Activated CD4-positive, alpha-beta T cell treated with anti-CD3 and anti-CD28 coated beads, Interleukin-2, amount 50 U/mL, for 16 hours (primary cell): ENCODE results near the gene RBM38.

Source experiments
- DNase-seq: peaks from one replicate; pipeline ENCODE4 v3.0.0-alpha.2; 2020

RBM38 gene

GRCh38 chr20:57439993-57440392 is 48.8 kb downstream of the RBM38 start:
- no peak for DNase-seq

GRCh38 chr20:57440678-57441509 is 49.7 kb downstream of the RBM38 start:
- no peak for DNase-seq

- no peak for DNase-seq
These were observed 50.4 kb downstream of the RBM38 start for GRCh38 chr20:57441510-57442154.

- DNase-seq = no peak
These were observed 51.1 kb downstream of the RBM38 start for GRCh38 chr20:57442158-57442887.

GRCh38 chr20:57442888-57443239 is 51.7 kb downstream of the RBM38 start:
- no peak for DNase-seq

GRCh38 chr20:57443349-57444265 is 52.4 kb downstream of the RBM38 start:
- DNase-seq = no peak

GRCh38 chr20:57444394-57445048 is 53.3 kb downstream of the RBM38 start:
- DNase-seq = no peak

- no peak for DNase-seq
These were observed 54.1 kb downstream of the RBM38 start for GRCh38 chr20:57445298-57445697.

GRCh38 chr20:57445774-57446173 is 54.6 kb downstream of the RBM38 start:
- no peak for DNase-seq

GRCh38 chr20:57448764-57449354 is 57.7 kb downstream of the RBM38 start:
- no peak for DNase-seq

- no peak for DNase-seq
These were observed 58.5 kb downstream of the RBM38 start for GRCh38 chr20:57449398-57450354.

- no peak for DNase-seq
These were observed 59.2 kb downstream of the RBM38 start for GRCh38 chr20:57450419-57450818.

GRCh38 chr20:57450931-57451330 is 59.7 kb downstream of the RBM38 start:
- no peak for DNase-seq

- no peak for DNase-seq
These were observed 60.2 kb downstream of the RBM38 start for GRCh38 chr20:57451431-57451794.

GRCh38 chr20:57451795-57452661 is 60.8 kb downstream of the RBM38 start:
- DNase-seq = no peak

- no peak for DNase-seq
These were observed 64.2 kb downstream of the RBM38 start for GRCh38 chr20:57455386-57455785.

- no peak for DNase-seq
These were observed 64.9 kb downstream of the RBM38 start for GRCh38 chr20:57456116-57456515.

GRCh38 chr20:57457243-57458095 is 66.3 kb downstream of the RBM38 start:
- DNase-seq = no peak
